ENCODE data around the gene SPATA22. TPM values are rescaled to one million over a fixed set of nuclear protein-coding genes. Genes with fewer than 3 reads are reported as not detected.
"Not testable (repeated sequence)": the region's sequence is repeated elsewhere in the genome, so short reads cannot be mapped to it uniquely, and the experiment has no call there.

Gene SPATA22
- total RNA-seq (2014; rRNA removed; shearing (Covaris generic); ENCODE audit: low replicate concordance): not detected in 2 replicates

GRCh38 chr17:3471599-3471998 is at the start of gene SPATA22:
TSS of gene SPATA22 (minus strand) at chr17:3471819. CDS start at chr17:3469325, 2,494 bp downstream.
- DNase-seq (ENCODE audit: low read depth): no peak
- in situ Hi-C loops (cut with HindIII; ENCODE audit: low pct_unique_long_range_greater_than_20kb, low sequenced_read_pairs): no loop called here

DNA sequence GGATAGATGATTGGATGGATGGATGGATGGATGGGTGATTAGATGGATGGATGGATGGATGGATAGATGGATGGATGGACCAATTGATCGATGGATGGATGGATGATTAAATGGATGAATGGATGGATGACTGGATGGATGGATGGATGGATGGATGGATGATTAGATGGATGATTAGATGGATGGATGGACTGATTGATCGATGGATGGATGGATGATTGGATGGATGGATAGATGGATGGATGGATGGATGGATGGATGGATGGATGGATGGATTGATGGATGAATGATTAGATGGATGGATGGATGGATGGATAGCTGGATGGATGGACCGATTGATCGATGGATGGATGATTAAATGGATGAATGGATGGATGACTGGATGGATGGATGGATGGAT is 47.9 kb upstream of the SPATA22 start:
- DNase-seq (ENCODE audit: low read depth); in situ Hi-C loops (cut with HindIII; ENCODE audit: low pct_unique_long_range_greater_than_20kb, low sequenced_read_pairs): not testable (repeated sequence)

GRCh38 chr17:3514873-3515272 is 43.3 kb upstream of the SPATA22 start:
- in situ Hi-C loops (cut with HindIII; ENCODE audit: low pct_unique_long_range_greater_than_20kb, low sequenced_read_pairs): no loop called here
- no peak for DNase-seq (ENCODE audit: low read depth)

DNA sequence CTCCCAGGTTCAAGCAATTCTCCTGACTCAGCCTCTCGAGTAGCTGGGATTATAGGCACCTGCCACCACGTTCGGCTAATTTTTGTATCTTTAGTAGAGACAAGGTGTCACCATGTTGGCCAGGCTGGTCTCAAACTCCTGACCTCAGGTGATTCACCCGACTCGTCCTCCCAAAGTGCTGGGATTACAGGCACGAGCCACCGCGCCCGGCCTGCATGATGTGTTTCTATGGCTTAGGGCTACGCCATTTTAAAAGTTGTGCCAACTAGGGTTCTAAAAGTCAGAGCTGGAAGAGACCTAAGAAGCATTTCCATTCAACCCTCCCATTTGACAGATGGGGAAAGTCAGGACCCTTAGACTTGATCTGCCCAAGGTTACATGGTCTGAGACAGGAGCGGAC is 42.5 kb upstream of the SPATA22 start:
- not testable (repeated sequence) for DNase-seq (ENCODE audit: low read depth)

GRCh38 chr17:3513305-3514035 is 41.9 kb upstream of the SPATA22 start:
- DNase-seq (ENCODE audit: low read depth): no peak
- in situ Hi-C loops (cut with HindIII; ENCODE audit: low pct_unique_long_range_greater_than_20kb, low sequenced_read_pairs): no loop called here

More for the DNA sequence above, 42.5 kb upstream of the SPATA22 start:
- in situ Hi-C loops (cut with HindIII; ENCODE audit: low pct_unique_long_range_greater_than_20kb, low sequenced_read_pairs): not testable (repeated sequence)

GRCh38 chr17:3512505-3513171 is 41.0 kb upstream of the SPATA22 start:
- in situ Hi-C loops (cut with HindIII; ENCODE audit: low pct_unique_long_range_greater_than_20kb, low sequenced_read_pairs): no loop called here
- no peak for DNase-seq (ENCODE audit: low read depth)

DNA sequence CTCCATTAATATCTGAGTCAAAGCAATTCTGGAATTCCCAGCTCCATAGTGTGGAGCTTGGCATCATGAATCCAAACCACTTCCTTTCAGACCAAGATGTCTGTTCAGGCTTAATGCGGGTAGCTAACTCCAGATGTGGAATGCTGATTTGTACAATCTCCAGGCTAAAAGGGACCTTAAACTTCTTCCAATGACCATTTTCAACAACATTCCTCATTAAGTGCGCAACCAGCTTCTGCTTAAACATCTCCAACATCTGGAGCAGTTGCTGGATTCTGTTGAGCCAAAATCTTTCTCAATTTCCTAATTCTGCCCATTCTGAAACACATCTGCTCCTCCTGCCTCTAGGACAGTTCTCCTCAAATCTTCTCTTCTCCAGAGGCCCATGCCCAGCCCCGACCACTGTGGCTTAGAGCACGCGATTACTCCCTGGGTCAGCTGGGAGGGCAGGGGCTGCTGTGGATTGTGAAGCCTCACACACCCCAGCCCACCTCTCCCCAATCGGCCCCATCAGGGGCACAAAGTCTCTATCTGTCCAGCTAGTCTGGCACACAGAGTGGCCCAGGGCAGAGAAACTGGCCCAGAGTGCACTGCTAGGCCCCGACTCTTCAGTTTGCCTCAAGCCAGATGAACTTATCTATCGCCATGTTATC is 40.4 kb upstream of the SPATA22 start:
- in situ Hi-C loops (cut with HindIII; ENCODE audit: low pct_unique_long_range_greater_than_20kb, low sequenced_read_pairs): no loop called here
- no peak for DNase-seq (ENCODE audit: low read depth)

DNA sequence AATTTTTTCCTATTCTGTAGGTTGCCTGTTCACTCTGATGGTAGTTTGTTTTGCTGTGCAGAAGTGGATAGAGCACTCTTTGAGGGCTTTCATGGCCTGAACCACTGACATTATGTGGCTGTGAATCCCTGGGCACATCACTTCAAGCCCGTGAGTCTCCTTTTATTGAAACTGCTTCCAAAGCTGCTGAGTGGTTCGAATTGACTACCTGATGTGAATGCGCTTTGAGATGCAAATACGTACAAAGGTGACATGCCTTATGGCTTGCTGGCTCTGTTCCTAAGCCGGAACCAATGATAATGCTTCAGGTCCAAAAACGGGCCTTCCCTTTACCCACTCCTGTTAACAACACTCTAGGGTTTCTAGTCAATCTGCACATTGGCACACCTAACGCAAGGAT is 38.5 kb upstream of the SPATA22 start:
- no peak for DNase-seq (ENCODE audit: low read depth)
- in situ Hi-C loops (cut with HindIII; ENCODE audit: low pct_unique_long_range_greater_than_20kb, low sequenced_read_pairs): no loop called here

DNA sequence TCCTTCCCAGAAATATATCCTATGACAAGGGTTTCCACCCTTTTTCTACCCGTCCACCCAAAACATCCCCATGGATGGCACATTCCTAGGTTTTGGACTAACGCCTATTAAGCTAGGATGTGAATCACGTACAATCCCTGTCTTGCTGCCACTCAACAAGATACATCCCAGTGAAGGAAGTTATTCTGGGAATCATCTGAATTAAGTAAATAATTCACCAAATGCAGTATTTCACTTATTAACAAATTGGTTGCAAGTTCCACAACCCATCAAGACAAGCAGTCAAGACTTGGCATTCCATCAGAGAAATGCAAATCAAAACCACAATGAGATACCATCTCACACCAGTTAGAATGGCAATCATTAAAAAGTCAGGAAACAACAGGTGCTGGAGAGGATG is 36.2 kb upstream of the SPATA22 start:
- no peak for DNase-seq (ENCODE audit: low read depth)
- in situ Hi-C loops (cut with HindIII; ENCODE audit: low pct_unique_long_range_greater_than_20kb, low sequenced_read_pairs): no loop called here

DNA sequence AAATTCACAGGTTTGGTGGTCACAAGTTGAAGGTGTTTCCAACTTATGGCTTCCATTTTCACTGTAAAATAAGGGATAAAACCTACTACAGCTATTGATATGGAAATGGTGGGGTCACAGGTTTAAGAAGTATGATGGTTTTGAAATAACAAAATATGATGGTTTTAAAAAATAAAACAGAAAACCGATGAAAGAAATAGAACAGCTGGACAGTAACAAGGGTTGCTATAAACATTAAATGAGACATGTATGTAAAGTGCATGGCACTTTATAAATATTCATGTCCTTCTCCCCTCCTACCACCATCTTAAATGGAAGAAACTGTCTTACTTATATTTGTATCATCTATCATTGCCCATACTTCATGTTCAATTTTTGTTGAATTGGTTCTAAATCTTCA is 35.5 kb upstream of the SPATA22 start:
- no peak for DNase-seq (ENCODE audit: low read depth)
- in situ Hi-C loops (cut with HindIII; ENCODE audit: low pct_unique_long_range_greater_than_20kb, low sequenced_read_pairs): no loop called here

GRCh38 chr17:3506054-3506453 is 34.4 kb upstream of the SPATA22 start:
- DNase-seq (ENCODE audit: low read depth): no peak
- in situ Hi-C loops (cut with HindIII; ENCODE audit: low pct_unique_long_range_greater_than_20kb, low sequenced_read_pairs): no loop called here

- DNase-seq (ENCODE audit: low read depth): no peak
- in situ Hi-C loops (cut with HindIII; ENCODE audit: low pct_unique_long_range_greater_than_20kb, low sequenced_read_pairs): no loop called here
These were observed 33.4 kb upstream of the SPATA22 start for GRCh38 chr17:3505008-3505407.

- in situ Hi-C loops (cut with HindIII; ENCODE audit: low pct_unique_long_range_greater_than_20kb, low sequenced_read_pairs): no loop called here
- DNase-seq (ENCODE audit: low read depth): no peak
These were observed 31.7 kb upstream of the SPATA22 start for GRCh38 chr17:3503285-3503684.

DNA sequence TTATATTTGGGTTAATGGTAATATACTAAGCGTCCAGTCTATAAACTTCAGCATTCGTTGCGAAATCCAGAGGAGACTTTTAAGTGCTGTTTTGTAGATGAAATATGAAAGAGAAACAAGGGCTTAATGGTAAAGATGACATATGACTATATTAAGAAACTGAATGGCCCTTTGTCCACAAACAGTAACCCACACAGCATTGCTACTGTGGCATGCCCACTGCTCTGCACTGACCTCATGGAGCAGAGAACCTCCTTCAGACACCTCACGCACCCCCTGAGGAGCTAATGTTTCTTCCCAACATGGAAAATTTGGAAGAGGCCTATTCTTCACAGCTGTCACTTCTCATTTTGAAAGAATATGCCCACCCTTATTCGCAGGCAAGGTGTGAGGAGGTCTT is 30.8 kb upstream of the SPATA22 start:
- no peak for DNase-seq (ENCODE audit: low read depth)
- in situ Hi-C loops (cut with HindIII; ENCODE audit: low pct_unique_long_range_greater_than_20kb, low sequenced_read_pairs): no loop called here

DNA sequence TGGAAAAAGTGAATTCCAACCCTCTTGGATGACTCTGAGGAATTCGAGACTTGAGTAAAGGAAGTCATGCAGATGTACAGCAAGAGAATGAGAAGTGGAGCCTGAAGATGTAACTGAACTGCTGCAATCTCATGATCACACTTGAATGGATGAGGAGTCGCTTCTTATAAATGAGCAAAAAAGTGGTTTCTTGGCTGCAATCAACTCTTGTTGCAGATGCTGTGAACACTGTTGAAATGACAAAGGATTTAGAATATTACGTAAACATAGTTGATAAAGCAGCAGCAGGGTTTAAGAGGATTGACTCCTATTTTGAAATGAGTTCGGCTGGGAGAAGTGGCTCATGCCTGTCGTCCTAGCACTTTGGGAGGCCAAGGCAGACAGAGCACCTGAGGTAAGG is 29.7 kb upstream of the SPATA22 start:
- in situ Hi-C loops (cut with HindIII; ENCODE audit: low pct_unique_long_range_greater_than_20kb, low sequenced_read_pairs): no loop called here
- no peak for DNase-seq (ENCODE audit: low read depth)

- no peak for DNase-seq (ENCODE audit: low read depth)
- in situ Hi-C loops (cut with HindIII; ENCODE audit: low pct_unique_long_range_greater_than_20kb, low sequenced_read_pairs): no loop called here
These were observed 25.5 kb upstream of the SPATA22 start for GRCh38 chr17:3497101-3497500.

GRCh38 chr17:3485481-3486068 is 14.0 kb upstream of the SPATA22 start:
- DNase-seq (ENCODE audit: low read depth): no peak

DNA sequence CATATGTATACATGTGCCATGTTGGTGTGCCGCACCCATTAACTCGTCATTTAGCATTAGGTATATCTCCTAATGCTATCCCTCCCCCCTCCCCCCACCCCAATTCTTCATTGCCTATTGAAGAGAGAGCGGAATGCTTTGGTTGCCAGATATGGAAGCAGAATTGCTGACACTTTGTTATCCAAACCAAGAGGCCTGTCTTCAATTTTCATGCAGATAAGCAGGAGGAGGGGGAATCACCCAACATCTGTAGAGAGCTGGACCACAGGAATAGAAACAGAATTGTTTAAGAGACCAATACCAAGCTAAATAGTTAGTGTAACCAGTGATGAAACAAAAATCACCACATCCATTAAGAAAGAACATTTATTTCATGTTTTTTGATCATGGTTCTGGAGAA is 11.2 kb upstream of the SPATA22 start:
- no peak for DNase-seq (ENCODE audit: low read depth)
- in situ Hi-C loops (cut with HindIII; ENCODE audit: low pct_unique_long_range_greater_than_20kb, low sequenced_read_pairs): no loop called here

More at GRCh38 chr17:3485481-3486068, 14.0 kb upstream of the SPATA22 start:
- in situ Hi-C loops (cut with HindIII; ENCODE audit: low pct_unique_long_range_greater_than_20kb, low sequenced_read_pairs): no loop called here

GRCh38 chr17:3479988-3480387 is 8.4 kb upstream of the SPATA22 start:
- in situ Hi-C loops (cut with HindIII; ENCODE audit: low pct_unique_long_range_greater_than_20kb, low sequenced_read_pairs): no loop called here
- no peak for DNase-seq (ENCODE audit: low read depth)

Measured in Caki2 (cell line).